GM12801 (cell line): ENCODE data around the gene CCL14.

Experiments
- TF ChIP-seq, protein P1 (sequence below): IDR thresholded peaks from one replicate; pipeline ENCODE4 v1.5.1; 2011; ENCODE audit warnings: control low read depth; ENCODE audit not compliant: insufficient read length; ENCODE audit errors: extremely low read depth

CCL14 gene

DNA sequence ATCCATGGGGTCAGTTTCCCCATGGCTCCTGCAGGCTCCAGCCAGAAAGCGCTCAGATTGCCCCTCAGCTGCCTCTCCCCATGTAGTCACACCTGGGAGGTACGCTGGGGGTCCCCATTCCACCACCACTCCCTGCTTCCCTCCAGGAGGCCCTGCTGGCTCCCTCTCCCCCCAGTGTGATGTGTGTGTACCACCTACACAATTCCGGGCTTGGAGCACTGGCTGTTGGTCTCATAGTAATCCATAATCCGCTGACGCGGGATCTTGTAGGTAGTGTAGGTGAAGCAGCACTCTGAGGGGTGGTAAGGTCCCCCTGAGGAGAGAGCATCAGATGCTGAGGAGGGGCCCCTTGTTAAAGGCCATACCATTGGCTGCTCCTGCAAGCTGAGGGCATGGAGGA, 2.4 kb downstream of the CCL14 start:
- TF ChIP-seq, protein P1, sequence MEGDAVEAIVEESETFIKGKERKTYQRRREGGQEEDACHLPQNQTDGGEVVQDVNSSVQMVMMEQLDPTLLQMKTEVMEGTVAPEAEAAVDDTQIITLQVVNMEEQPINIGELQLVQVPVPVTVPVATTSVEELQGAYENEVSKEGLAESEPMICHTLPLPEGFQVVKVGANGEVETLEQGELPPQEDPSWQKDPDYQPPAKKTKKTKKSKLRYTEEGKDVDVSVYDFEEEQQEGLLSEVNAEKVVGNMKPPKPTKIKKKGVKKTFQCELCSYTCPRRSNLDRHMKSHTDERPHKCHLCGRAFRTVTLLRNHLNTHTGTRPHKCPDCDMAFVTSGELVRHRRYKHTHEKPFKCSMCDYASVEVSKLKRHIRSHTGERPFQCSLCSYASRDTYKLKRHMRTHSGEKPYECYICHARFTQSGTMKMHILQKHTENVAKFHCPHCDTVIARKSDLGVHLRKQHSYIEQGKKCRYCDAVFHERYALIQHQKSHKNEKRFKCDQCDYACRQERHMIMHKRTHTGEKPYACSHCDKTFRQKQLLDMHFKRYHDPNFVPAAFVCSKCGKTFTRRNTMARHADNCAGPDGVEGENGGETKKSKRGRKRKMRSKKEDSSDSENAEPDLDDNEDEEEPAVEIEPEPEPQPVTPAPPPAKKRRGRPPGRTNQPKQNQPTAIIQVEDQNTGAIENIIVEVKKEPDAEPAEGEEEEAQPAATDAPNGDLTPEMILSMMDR, result no peak

DNA sequence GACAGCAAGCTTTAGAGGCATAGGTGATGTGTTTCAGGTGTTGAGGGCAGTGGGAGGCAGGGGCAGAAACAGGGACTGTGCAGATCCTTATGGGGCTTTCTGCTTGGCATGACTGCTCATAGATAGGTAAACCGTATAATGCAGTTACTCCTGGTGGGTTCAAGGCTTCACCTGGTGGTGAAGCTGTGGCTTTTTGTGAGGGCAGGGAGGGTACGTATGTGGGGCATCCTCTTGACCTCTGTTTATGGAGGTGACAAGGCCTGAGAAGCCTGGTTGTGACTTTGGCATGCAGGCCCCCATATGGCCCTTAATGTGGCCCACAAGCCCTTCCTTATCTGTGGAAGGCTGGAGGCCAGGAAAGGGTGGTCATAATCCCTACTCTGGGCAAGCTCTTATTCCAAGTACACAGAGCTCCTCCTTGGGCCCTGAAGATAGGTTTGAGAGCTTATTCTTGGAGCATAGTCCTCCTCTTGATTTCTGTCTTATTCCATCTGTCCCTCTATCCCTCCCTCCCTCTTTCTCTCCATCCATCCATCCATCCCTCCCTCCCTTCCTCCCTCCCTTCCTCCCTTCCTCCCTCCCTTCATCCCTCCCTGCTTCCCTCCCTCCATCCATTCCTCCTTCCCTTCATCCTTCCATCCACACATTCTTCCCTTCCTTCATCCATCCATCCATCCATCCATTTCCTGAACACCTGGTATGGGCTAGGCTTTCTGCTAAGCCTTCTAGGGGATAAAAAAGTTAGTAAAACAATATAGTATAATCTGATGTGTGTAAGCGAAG, 3.9 kb downstream of the CCL14 start:
- TF ChIP-seq, protein P1, result no peak

DNA sequence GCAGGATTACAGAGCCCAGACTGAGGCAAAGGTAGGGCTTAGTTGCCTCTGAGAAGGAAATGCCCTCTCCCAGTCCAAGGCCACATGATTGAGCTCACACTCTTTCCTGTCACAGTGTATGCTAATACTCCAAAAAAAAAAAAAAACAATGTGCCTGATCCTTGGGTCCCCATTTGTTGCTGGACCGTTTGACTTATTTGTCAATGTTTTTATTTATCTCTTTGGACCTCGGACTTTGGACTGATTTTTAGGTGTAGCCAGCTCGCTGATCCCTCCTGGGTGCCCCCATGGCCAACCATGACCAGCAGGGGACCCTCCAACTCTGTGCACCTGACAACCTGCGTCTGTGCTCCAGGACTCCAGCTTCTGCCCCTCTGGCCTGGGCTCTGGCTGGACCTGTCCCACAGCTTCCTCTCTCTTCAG, 4.6 kb downstream of the CCL14 start:
- TF ChIP-seq, protein P1, result no peak

DNA sequence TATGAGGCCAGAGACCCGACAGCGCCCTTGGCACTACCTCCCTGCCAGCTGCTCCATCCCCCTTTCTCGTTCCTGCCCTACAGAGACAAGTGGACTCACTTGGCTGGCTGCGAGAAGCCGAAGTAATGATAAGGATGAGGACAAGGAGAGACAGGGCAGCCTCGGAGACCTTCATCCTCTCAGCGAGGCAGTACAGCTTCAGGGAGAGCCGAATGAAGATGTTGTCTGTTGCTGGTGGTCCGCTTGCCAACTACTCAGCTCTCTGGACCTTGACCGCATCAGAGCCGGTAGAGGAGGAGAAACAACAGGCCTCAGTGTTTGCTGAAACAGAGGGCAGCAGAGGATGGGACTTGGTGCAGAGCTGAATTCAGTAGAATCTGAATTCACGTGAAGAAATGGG, 5.3 kb downstream of the CCL14 start, which contains the start of gene CCL16:
CCL16 (minus strand) TSS at position 252 of the 400 bp plus-strand sequence; CDS start at position 175, 77 bp downstream.
- TF ChIP-seq, protein P1, result no peak

DNA sequence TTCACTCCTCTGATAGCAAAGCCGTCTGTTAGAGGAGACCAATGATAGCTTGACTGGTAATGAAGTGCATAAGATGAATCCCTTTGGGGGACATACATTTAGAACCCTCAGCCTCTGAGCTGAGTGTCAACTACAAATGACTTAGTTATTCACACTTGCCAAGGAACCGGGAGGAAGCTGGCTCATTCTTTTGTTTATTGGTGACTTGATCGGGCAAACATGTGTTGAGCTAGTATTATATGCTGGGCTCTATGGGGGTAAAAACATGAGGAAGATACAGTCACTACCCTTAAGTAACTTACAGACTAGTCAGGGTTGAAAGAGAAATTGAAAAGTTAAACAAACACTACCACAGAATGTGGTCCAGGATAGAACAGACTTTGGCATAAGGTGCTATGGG, 8.2 kb downstream of the CCL14 start:
- TF ChIP-seq, protein P1, result no peak

DNA sequence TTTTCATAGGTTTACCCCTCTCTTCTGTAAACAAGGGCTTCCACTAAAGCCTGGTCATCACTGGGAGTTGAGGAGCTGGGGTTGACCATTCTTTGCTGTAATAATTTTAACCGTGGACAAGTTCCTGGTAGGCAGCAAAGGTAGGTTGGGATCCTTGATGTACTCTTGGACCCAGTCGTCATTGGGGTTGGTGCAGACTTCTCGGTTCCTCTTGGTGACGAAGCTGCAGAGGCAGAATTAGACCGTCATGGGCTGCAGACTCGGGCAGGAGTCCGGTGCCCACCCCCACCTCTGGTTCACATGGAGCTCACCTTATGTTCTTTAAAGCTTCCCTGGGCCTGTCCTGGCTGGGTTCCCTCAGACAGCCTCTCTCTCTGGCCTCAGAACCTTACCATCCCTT, 9.0 kb downstream of the CCL14 start:
- TF ChIP-seq, protein P1, result no peak

DNA sequence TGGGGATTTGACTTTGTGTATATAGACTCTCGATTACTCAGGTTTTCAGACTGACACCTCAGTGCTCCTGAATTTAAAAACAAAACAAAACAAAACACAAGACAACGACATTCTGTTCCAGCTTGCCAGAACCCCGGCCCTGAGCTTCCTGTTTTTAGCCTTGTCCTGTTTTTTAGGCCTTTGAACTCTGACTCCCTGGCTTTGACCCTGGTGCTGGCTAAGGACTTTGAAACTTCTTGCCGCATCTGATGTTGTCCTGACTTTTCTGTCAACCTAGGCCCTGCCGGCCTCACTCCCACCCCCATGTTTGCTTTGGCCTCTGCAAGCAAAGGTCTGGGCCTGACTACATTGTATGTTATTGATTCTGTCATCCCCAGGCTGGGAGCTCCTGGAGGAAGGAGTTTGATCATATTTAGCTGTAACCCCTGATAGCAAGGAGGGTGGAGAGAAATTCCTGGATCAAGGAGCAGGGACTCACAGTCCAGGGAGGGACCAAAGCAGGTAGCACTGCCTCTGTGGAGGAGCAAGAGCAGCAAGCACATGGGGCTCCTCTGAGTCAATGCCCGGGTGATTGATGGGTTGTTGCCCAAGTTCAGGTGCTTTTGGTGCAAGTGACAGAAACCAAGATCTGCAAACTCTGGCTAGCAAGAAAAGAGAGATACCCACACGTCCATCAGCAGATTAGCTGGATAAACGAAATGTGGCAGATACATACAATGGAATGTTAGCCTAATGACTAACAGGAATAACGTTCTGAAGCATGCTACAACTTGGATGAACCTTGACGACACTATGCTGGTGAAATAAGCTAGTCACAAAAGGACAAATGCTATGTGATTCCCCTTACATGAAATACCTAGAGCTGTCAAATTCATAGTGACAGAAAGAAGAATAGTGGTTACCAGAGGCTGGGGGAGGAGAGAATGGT, 12.9 kb downstream of the CCL14 start:
- TF ChIP-seq, protein P1, result no peak
